ENCODE results near the gene C14orf39.

The C14orf39 gene

GRCh38 chr14:60514741-60515491 lies 29.1 kb upstream of the C14orf39 start:
- no peak overlapping the region for H3K4me2 ChIP-seq (ENCODE audit: low read depth, low read length, poor library complexity, severe bottlenecking)
- H3F3A ChIP-seq (ENCODE audit: low read depth), result no peaks in the 10 kb centered on the region
- no peaks in the 10 kb centered on the region for H3K9me3 ChIP-seq (ENCODE audit: insufficient read depth, low read depth, low read length)
- H3K4me3 ChIP-seq (ENCODE audit: low read length, poor library complexity, severe bottlenecking), result no peak overlapping the region
- no peaks in the 10 kb centered on the region for H3K79me2 ChIP-seq (ENCODE audit: insufficient read depth, low read length)
- H3K9me2 ChIP-seq (replicated peaks; ENCODE audit: low read depth, low read length), result no peaks in the 10 kb centered on the region
- no peaks in the 10 kb centered on the region for H4K20me1 ChIP-seq (ENCODE audit: insufficient read depth, low read length, poor library complexity, severe bottlenecking)
- H3K9ac ChIP-seq (ENCODE audit: low read depth, low read length, poor library complexity, severe bottlenecking), result no peak overlapping the region
- no peaks in the 10 kb centered on the region for H3K4me1 ChIP-seq (ENCODE audit: insufficient read depth, low read length, poor library complexity, severe bottlenecking)
- TF ChIP-seq EZH2phosphoT487 (IDR thresholded peaks at IDR 0.05; ENCODE audit: borderline replicate concordance) (no peak), CTCF (conservative IDR thresholded peaks at IDR 0.05; ENCODE audit: low read length) (no peak)
- H3K36me3 ChIP-seq (ENCODE audit: insufficient read depth, low read length), result no peaks in the 10 kb centered on the region
- no peak overlapping the region for H2AFZ ChIP-seq (ENCODE audit: low read length)
- no peaks in the 10 kb centered on the region for H3K27me3 ChIP-seq (ENCODE audit: insufficient read depth, low read length, poor library complexity, severe bottlenecking)

GRCh38 chr14:60514378-60514740 lies 28.5 kb upstream of the C14orf39 start:
- Histone ChIP-seq H3K36me3 (ENCODE audit: insufficient read depth, low read length) (no peaks in the 10 kb centered on the region), H2AFZ (ENCODE audit: low read length) (no peak overlapping the region), H3F3A (ENCODE audit: low read depth) (no peaks in the 10 kb centered on the region), H3K9me2 (replicated peaks; ENCODE audit: low read depth, low read length) (no peaks in the 10 kb centered on the region), H3K9me3 (ENCODE audit: insufficient read depth, low read depth, low read length) (no peaks in the 10 kb centered on the region), H3K4me1 (ENCODE audit: insufficient read depth, low read length, poor library complexity, severe bottlenecking) (no peaks in the 10 kb centered on the region), H4K20me1 (ENCODE audit: insufficient read depth, low read length, poor library complexity, severe bottlenecking) (no peaks in the 10 kb centered on the region), H3K4me3 (ENCODE audit: low read length, poor library complexity, severe bottlenecking) (no peak overlapping the region), H3K9ac (ENCODE audit: low read depth, low read length, poor library complexity, severe bottlenecking) (no peak overlapping the region), H3K4me2 (ENCODE audit: low read depth, low read length, poor library complexity, severe bottlenecking) (no peak overlapping the region), H3K79me2 (ENCODE audit: insufficient read depth, low read length) (no peaks in the 10 kb centered on the region), H3K27me3 (ENCODE audit: insufficient read depth, low read length, poor library complexity, severe bottlenecking) (no peaks in the 10 kb centered on the region)
- TF ChIP-seq CTCF (conservative IDR thresholded peaks at IDR 0.05; ENCODE audit: low read length) (no peak), EZH2phosphoT487 (IDR thresholded peaks at IDR 0.05; ENCODE audit: borderline replicate concordance) (no peak)

GRCh38 chr14:60512973-60513571 lies 27.2 kb upstream of the C14orf39 start:
- no peaks in the 10 kb centered on the region for H3F3A ChIP-seq (ENCODE audit: low read depth)
- no peaks in the 10 kb centered on the region for H3K27me3 ChIP-seq (ENCODE audit: insufficient read depth, low read length, poor library complexity, severe bottlenecking)
- no peaks in the 10 kb centered on the region for H3K9me2 ChIP-seq (replicated peaks; ENCODE audit: low read depth, low read length)
- H3K79me2 ChIP-seq (ENCODE audit: insufficient read depth, low read length), result no peaks in the 10 kb centered on the region
- TF ChIP-seq EZH2phosphoT487 (IDR thresholded peaks at IDR 0.05; ENCODE audit: borderline replicate concordance) (no peak), CTCF (conservative IDR thresholded peaks at IDR 0.05; ENCODE audit: low read length) (no peak)
- H3K9ac ChIP-seq (ENCODE audit: low read depth, low read length, poor library complexity, severe bottlenecking), result no peak overlapping the region
- H3K4me1 ChIP-seq (ENCODE audit: insufficient read depth, low read length, poor library complexity, severe bottlenecking), result no peaks in the 10 kb centered on the region
- no peaks in the 10 kb centered on the region for H3K9me3 ChIP-seq (ENCODE audit: insufficient read depth, low read depth, low read length)
- H3K4me2 ChIP-seq (ENCODE audit: low read depth, low read length, poor library complexity, severe bottlenecking), result no peak overlapping the region
- no peak overlapping the region for H3K4me3 ChIP-seq (ENCODE audit: low read length, poor library complexity, severe bottlenecking)
- no peaks in the 10 kb centered on the region for H3K36me3 ChIP-seq (ENCODE audit: insufficient read depth, low read length)
- no peaks in the 10 kb centered on the region for H4K20me1 ChIP-seq (ENCODE audit: insufficient read depth, low read length, poor library complexity, severe bottlenecking)
- H2AFZ ChIP-seq (ENCODE audit: low read length), result no peak overlapping the region

All from Loucy (cell line).